HG03159 (cell line): ENCODE measurements around the gene TAF5L.

Source experiments
- ATAC-seq: cut with Tn5 transposase; IDR thresholded peaks from one replicate; pipeline ENCODE4 v1.9.1; 2021; ENCODE audit warnings: mild to moderate bottlenecking, moderate library complexity; ENCODE audit not compliant: unreplicated experiment

The TAF5L gene

DNA sequence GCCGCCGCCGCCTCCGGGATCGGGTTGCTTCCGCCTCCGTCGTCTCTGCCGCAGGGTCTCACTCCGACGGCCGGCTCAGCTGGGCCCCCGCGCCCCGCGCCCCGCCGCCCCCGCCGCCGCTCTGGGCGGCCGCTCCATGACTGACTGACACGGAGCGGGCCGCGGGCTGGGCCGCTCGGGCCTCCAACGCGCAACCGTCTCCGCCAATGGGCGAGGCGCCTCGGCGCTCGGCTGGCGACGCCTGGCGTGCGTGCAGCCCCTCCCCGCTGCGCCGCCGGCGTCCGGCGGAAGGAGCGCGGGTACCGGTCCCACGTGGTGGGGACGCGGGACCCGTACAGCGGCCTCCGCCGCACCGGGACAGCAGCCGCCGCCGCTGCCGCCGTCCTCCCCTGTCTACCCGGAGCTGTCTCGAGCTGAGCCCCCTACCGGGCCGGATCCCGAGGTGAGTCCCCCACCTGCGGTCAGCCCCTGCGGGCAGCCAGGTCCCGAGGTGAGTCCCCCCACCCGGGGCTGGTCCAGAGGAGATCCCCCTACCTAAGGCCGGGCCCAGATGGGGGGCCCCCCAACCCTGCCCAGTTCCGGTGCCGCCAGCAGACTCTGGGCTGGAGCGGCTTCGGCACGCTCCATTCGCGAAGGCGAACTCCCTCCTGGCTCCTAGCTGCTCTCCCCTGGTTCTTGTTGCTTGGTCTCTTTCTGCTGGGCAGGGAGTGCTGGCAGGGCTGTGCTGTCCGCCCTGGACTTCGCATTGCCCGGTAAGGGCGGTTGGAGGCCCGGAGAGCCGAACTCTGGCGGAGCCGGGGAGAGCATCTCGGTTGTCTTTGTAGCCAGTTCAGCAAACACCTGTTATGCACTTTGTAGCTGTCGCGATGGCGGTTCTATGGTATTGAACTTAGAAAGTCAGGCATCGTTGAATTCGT, at the start of gene TAF5L, which contains the start of gene URB2:
Gene TAF5L (minus strand): TSS at position 208 of the 917 bp plus-strand sequence. CDS start 11,640 bp downstream, outside the sequence.
Gene URB2 (plus strand): TSS at position 333 of the 917 bp plus-strand sequence. CDS start 1,387 bp downstream, outside the sequence.
- ATAC-seq, result peak; percentile 87

DNA sequence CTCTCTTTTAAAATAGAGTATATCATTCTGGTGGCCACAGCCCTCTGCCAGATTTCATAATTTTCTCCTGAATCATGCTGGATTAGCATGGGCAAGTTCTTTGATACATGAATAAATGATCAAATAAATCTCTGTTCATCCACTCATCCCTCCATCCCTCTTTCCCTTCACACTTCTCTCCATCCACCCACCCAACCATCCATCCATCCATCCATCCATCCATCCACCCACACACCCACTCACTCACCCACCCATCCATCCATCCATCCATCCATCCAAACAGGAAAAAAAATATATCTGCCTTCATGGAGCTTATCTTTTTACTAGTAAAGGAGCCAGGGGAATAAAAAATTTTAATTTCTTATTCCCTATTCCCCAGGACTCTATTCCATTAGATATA, 49.5 kb upstream of the TAF5L start:
- no peak for ATAC-seq

DNA sequence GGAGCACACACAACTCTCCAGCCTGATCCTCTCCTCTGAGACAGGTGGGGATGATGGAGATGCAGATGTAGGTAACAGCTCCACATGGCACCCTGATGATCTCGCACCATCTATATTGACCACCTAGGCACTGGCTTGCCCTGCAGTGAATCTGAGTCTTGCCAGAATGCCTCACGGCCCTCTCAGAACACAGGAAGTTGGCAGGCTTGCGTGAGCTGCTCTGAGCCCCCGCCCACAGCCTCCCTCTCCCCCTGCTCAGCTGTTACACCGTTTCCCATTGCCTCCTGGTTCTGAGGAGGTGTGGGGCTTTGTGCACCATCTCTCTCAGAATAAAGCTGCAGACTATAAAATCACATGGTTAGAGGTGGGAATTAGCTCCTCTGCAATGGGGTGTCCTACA, 48.1 kb upstream of the TAF5L start:
- no peak for ATAC-seq

DNA sequence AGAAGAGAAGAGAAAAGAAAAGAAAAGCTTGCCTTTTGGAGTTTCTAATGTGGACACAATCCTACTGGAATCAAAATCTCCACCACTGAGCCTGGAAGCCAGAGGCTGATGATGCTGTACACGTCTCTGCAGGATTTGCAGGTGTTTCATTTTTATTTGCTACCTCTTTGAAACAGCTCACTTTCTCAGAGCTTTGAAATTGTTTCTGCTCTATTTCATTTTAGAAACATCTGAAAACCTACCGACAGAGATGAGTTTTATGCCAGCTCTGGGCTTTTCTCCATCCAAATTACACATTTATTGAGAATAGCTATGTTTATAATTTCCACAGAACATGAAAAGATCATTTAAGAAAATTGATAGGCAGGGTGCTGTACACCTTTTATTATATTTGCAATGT, 46.3 kb upstream of the TAF5L start:
- no peak for ATAC-seq

DNA sequence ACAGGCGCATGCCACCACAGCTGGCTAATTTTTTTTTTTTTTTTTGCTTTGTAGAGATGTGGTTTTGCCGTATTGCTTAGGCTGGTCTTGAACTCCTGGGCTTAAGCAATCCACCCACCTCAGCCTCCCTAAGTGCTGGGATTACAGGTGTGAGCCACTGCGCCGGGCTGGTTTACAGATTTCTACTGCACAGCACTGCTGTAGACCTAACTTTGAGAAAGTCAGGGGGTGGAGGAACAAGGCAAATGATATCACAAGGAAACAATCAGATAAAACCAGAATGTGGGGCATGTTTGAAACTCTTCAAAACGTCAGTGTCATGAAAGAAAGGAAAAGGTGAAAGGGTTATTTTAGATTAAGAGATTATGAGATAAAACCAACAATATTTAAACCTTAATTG, 45.4 kb upstream of the TAF5L start:
- ATAC-seq, result no peak

DNA sequence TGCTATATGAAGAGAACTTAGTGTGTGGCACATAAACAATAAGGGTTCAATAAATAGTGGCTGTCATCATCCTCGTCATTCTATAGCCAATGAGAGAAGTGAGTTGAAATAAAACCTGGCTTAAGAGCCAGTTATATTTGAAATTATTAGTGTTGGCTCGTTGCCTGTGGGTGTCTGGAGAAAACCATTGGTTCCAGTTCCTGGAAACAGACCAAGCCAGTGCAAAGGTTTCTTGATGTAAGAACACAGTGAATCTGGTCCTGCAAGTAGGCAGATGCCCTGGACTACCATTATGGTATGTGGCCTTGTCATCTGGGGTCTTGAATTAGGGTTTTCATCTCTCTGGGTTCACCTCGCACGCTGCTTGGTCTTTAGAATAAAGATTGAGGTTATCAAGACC, 43.4 kb upstream of the TAF5L start:
- no peak for ATAC-seq

DNA sequence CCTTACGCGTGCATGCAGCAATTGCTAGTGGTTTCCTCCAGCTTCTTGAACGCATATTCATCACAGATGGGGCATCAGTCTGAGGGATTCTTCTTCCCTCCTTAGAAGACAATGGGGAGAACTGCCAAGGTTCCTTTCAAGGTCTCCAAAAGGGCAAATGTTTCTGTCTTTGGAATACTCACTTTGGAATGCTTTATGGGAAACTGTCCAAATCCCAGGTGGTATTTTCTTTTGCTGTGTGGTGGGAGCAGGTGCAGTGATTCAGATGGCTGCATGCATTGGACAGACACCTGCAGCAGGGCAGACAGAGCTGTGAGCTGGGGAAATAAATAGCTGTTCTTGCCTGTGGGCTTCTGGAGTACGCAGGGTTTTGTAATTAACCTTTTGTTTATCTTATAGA, 40.7 kb upstream of the TAF5L start:
- no peak for ATAC-seq

DNA sequence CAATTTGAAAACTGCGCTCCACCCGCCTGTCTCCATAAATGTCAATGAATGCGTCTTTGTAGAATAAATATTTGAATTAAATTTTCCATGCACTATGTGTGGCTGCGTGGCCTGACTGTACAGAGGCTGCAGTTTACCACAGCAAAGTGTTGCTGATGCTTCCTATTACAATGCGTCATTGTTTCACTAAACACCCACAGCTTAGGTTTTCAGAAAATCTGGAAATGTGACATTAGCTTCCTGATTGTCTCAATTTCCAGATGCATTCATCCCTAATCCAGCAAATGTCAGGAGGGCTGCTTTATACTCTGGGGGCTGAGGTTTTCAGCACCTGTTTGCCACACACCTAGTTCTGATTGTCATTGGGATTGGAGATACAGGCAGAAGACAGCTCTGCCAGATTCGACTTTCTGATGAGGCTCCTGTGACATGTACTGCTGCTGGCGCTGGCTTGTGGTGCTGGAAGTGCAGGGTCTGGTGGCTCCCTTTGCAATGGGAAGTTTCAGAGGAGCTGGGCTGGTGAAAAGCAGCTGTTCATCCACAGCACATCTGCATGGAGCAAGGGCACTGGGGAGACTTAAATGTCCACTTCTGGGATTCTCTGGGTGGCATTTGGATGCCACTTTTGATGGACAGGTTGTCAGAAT, 40.1 kb upstream of the TAF5L start:
- no peak for ATAC-seq

DNA sequence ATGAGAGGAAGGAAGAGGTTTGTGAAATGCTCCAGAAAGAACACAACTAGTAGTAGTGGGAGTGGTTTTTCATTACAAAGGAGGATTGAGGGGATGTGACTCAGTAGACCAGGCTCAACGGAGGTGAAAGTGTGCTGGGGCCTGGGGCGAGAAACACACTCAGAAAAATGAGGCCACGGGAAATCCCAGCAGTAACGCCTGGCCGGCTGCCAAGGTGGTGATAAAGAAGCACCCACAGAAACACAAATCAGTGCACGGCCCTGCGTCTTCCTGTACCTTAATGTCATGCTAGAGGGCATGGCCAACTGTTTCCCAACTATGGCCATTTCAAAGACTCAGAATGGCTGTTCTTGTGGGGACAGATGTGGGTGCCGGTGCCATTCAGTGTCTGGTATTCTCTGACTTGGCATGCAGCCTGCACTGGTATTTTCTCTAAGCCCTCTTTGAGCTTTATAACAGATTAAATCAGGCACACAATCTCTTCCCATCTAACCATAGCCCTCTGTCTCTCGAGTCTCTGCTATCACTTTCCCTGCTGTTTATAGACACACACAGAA, 38.3 kb upstream of the TAF5L start:
- ATAC-seq, result no peak

DNA sequence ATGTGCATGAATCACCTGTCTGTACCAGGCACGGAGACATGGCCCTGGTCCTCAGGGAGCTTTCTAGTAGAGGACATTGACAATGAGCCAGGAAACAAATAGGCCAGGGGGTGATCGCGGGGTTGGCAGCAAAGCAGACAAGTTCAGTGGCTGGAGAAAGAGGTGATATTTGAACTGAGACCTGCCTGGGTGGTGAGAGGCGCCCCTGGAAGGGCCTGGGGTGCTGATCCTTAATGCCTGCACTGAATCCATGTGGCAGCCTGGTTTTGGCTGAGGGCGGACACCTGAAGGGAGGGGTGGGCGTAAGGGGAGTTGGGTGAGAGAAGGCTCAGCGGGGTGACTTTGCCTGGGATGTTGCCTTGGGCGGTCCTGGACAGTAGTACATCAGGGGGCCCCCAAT, 36.0 kb upstream of the TAF5L start:
- ATAC-seq, result no peak

DNA sequence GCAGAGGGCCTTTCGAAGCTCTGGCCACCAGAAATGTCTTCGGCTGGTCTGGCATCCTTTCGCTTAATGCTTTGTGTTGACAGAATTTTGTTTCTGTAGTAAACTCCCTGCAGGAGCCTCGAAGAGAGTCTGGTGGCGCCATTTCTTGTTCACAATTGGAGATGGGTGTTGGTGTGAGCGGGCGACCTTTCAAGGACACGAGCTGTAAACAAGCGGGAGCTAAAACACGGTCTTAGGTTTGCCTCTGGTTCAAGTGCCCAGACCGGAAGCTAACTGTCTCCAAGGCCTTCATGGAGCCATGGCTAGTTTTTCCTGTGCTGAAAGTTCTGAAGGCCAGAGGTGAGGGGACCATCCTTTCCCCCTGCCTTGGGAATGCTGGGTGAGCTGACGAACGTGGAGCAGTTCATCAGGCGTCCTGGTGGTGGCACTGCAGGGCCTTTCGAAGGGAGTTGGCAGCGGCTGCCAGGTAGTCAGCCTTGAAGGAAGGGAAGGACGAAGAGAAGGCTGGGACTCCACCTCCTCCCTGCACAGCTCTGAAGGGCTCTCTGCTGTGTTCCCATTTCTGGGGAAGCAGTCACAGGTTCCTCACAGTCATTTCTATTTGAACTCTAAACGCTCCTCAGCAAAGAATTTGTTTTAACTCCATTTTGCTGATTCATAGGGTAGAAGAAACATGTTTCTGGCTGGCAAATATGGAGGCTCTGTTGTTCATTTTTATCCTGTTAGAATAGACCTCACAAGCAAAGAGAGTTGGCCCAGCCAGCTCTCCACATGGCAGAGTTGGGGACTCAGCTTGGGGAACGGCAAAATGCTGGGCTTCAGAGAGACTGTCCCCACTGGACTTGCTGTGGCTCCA, 35.3 kb upstream of the TAF5L start:
- no peak for ATAC-seq

DNA sequence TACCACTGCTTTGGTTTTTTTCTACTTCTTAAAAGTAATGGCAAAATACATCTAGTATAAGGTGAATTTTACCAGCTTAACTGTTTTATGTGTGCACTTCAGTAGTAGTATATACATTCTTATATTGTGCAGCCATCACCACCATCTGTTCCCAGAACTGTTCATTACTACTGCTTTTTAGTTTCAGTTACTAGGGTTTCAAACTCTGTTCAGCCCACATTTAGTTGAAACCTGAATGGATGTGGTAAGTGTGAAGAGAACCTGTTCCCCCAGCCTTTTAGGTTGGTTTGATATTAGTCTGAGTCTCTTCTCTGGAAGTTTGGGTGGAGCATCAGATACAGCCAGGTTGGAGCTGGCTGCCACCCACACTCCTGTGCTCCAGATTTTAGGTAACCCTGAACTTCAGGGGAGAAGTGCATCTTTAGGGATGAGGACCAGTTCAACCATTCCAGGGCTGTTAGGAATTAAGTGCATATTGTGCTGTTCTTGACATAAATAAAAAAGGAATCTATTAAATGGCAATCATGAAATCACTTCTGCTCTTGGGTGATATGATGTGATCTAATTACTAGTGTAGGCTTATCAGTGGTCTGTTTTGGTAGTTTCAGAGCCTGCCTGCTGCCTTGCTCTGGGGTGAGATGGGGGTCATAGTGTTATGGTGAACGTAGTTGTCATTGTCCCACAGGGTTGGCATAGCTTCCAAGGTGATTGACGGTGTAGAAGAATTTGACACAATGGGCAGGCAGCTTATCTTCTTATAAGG, 32.3 kb upstream of the TAF5L start:
- ATAC-seq, result no peak

DNA sequence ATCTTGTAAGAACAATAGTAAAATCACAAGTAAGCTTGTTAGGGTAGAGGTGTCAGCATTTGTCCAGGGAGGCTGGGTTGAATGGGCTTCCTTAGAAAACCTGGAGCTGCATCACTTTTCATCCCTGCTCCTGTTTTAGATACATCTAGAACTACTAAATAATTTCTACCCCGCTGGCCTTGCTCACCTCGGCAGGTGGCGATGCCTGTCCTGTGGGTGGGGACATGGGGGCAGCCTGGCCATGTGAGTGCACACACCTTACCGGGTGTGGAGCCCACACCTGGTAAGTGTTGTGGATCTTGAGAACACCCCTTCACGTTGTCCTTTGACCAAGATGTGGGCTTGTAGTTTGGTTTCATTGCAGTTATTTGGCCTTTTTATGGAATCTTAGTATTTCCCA, 29.9 kb upstream of the TAF5L start:
- no peak for ATAC-seq

DNA sequence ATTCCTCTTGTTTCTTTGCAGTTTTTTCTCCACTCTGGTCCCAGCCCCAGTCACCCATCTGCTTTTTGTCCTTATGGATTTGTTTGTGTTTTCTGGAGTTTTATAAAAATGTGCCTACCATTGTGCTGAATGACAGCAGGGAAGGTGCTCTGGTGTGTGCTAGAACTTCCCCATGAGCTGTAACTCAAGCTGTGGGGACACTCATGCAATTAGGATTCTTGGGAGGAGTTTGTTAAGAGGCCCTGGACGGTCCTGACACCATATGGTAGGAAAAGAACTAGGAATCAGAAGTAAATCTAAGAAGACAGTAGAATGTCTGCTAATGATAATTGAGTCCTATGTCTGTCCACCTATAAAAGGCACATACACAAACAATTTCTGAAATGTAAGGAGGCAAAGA, 27.5 kb upstream of the TAF5L start:
- ATAC-seq, result no peak

DNA sequence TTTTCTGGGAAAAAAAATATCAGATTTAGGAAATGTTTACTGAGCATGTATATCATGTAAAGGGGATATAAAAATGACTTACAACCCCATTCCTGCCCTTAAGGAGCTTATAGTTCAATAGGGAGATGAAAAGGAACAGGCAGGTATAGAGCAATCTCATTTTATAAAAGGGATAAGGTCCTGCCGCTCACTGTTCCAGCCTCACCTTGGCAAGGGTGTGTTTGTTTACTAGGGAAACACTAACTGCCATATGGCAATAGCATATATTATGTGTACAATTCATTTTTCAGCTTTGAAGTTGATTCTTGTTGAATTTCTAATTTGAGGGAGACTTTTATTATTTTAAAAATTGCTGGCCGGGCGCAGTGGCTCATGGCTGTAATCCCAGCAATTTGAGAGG, 25.6 kb upstream of the TAF5L start:
- ATAC-seq, result no peak

DNA sequence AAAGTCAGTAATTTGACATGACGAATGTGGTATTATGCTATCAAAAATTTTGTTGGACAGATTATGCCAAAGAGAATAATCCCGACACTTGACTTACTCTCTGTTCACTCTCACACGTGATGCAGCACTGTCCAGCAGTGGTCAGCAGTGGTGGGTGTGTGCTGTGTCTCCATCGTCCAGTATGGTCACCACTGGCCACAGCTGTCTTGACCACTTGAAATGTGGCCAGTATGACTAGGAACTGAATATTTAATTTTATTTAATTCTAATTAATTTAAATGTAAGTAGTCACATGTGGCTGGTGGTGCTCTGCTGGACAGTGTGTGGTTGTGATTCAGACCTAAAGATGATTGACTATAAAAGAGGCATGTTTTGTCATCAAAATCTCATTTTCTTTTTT, 24.1 kb upstream of the TAF5L start:
- ATAC-seq, result no peak

DNA sequence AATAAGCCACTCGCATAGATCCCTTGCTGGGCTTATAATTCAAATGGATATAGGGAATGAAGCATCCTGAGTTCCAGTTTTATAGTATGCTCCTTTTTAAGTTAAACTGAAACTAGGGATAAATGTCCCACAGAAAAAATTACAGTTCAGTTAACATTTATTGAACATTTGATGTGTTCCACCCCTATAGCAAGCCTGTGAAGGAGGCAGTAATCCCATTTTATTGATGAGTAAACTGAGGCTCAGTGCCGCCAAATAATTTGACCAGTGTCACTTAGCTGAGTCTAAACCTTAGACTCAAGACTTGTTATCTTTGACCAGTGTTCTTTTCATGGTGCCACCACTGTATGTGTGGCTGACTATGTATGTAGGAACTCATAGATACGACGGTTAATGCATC, 22.5 kb upstream of the TAF5L start:
- ATAC-seq, result no peak

DNA sequence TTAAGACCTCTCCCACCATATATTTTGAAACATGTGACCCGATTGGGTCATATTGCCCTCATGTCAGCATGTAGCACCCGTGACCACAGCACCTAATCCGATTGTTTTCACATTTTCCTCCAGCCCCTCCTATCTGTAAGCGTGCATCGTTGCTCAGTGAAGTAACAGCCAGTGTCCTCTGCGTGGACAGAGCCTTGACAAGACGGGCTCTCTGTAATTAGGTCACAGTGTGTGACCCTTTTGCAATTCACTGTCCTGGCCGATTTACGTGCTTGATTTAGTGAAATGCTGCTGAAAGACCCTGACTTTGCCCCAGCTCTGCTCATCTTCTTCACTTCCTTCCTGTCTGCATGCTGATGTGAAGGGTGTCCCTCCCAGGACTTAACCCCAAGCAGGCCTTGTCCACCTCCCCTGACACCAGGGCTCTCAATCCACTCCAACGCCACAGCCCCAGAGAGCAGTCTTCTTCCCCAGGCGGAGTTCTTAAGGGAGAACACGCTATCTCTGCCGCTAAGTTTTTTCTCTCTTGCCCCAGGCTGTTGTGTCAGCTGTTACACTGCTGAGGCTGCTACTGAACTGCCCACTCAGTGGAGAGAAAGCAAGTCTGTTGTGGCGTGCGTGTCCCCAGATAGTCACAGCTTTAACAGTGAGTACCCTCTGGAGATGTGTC, 19.5 kb upstream of the TAF5L start:
- ATAC-seq, result no peak

DNA sequence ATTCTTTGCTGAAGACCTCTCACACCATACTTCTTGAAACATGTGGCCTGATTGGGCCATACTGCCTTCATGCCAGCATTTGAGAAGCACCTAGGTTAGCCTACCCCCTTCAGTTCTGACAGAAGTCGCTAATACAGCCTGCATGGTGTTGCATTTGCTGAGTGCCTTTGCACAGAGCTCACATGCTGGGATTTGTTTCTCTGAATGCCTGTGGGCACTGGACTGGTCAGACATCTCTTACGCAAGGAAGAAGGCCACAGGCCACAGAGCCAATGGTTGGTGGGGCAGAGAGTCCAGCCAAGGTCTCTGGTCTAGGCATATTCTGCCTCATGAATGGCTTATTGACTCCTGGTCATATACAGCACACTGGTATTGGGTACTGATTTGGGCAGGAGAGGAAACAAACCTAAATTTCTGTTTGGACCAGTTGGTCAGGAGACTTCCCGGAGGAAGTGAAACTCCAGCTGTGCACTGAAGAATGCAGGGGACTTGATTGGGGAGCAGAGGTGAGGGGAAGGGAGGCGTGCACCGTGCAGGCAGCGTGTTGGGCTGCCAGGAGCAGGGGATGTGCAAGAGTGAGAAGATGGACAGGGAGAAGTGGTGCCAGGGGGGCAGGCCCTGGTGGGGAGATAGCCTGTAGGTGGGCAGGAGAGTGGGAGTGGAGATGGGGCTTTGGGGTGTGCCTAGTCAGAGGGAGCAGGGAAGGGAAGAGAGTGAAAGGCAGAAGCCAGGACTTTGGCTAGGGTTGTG, 18.2 kb upstream of the TAF5L start:
- no peak for ATAC-seq
